Stimulated activated CD4-positive, alpha-beta T cell treated with anti-CD3 and anti-CD28 coated beads, Interleukin-12 subunit alpha, Interleukin-12 subunit beta, amount 100 ng/mL, for 4 hours (primary cell): ENCODE measurements around the gene ACSM6.
"Not testable (repeated sequence)": the region's sequence is repeated elsewhere in the genome, so short reads cannot be mapped to it uniquely, and the experiment has no call there.

Experiments used
- DNase-seq: peaks from one replicate; pipeline ENCODE4 v3.0.0-alpha.2; 2020

ACSM6 gene

DNA sequence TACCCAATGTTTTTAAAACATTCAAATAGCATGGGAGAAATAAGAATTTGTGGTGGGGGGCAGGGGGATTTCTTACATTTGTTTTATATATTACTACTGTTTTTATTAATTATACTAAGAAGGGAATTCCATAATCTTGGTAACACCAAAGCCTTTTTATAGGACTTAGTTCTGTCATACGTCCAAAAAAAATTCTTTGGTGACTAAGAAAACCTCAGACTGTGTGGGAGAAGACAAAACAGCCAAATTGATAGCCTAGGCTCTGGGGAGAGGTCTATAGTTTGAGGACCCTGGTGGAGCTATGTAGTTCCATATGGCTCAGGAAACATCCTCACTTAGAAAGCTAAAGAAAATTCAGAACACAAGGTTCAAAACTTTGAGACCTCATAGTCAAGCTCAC lies 23.4 kb downstream of the ACSM6 start:
- DNase-seq, result no peak

DNA sequence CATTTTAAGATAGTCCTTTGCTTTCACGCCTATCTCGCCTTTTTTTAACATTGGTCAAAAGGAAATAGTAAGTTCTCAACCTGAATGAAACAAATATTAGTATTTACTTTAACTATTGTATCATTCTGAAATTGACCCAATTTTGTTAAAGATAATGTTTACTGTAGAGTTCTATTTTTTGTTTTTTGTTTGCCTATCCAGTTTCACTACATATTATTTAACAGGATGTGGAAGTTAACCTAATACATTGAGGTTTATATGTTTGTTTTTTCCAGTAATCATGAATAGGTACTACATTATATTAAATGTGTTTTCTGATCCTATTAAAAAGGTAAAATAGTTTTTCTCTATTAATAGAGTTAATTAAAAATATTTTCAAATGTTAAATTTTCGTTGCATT lies 26.5 kb downstream of the ACSM6 start:
- DNase-seq, result no peak

DNA sequence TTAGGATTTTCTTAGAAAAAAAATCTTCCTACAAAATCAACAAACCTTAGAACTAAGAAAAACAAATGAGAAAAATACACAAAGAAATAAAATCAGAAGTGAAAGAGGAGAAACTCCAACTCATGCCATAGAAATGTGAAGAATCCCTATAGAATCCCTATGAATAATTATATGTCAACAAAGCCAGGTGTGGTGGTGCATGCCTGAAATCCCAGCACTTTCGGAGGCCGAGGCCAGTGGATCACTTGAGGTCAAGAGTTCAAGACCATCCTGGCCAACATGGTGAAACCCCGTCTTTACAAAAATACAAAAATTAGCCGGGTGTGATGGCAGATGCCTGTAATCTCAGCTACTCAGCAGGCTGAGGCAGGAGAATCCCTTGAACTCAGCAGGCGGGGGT lies 27.1 kb downstream of the ACSM6 start:
- DNase-seq, result no peak

DNA sequence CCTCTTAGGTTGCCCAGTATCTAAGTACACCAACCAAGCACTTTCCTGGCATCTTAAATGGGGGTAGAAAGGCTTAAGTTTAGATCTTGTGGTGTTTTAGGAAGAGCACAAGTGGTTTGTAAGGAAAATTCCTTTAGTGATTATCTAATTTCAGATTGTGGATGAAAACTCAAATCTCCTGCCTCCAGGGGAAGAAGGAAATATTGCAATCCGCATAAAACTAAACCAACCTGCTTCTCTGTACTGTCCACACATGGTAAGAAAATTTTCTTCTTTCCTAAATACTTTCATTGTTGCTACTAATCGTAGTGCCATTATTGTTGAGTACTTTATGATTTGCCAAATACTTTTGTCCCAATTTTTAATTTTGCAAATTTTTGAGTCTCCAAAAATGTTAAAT lies 31.1 kb downstream of the ACSM6 start:
- no peak for DNase-seq

DNA sequence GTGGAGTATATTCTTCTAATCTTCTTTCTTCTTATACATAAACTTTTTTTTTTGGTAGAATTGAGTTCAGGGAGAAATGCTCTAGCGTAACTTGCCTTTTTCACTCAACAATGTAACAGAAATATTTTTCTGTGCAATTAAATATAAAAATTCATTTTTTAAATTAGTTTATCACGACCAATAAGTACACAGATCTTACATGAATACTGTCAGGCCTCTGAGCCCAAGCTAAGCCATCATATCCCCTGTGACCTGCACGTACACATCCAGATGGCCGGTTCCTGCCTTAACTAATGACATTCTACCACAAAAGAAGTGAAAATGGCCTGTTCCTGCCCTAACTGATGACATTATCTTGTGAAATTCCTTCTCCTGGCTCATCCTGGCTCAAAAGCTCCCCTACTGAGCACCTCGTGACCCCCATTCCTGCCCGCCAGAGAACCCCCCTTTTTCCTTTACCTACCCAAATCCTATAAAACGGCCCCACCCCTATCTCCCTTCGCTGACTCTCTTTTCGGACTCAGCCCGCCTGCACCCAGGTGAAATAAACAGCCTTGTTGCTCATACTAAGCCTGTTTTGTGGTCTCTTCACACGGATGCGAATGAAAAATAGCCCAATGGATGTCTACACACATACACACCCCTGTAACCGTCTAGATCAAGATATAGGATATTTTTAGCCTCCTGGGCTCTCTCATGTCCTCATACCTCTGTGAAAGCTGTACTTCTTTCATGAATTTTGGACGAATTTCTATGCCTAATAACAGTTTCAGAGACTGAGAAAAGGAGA lies 35.1 kb downstream of the ACSM6 start:
- not testable (repeated sequence) for DNase-seq

DNA sequence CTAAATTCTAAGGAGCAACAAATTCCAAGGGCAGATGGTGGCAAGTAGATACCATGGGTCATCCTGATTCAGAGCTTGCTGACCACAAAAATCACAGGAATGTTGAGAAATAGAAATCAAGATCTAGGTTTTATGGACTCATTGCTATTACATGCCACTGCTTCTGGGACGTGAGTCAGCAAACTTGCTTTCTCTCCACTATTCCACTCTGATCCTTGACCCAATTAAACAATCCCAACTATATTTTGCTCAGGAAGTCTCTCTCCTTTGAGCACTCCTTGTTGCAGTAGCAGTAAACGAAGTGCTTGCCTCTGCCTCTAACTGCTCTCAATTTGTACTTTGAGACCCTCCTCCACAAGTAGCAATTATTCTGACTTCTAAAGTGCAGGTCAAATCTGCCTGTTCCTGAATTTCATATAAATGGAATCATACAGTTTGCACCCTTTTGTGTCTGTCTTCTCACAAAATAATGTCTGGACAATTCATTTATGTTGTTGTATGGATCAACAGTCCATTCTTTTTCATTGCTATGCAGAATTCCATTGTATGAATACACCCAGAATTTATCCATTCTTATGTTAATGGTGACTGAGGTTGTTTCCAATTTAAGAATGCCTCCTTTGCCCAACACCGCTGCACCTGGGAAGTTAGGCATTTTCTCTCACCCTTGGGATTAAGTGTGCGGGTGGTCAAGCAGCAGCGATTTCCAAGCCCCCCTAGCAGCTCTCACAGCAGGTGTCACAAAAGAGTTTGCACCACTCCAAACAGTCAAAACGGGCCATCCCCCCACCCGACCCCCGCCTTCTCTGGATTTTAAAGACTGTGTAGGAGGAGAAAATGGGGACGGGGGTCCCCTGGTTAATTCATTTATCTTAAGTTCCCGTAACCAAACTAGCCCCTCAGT lies 35.9 kb downstream of the ACSM6 start:
- no peak for DNase-seq

DNA sequence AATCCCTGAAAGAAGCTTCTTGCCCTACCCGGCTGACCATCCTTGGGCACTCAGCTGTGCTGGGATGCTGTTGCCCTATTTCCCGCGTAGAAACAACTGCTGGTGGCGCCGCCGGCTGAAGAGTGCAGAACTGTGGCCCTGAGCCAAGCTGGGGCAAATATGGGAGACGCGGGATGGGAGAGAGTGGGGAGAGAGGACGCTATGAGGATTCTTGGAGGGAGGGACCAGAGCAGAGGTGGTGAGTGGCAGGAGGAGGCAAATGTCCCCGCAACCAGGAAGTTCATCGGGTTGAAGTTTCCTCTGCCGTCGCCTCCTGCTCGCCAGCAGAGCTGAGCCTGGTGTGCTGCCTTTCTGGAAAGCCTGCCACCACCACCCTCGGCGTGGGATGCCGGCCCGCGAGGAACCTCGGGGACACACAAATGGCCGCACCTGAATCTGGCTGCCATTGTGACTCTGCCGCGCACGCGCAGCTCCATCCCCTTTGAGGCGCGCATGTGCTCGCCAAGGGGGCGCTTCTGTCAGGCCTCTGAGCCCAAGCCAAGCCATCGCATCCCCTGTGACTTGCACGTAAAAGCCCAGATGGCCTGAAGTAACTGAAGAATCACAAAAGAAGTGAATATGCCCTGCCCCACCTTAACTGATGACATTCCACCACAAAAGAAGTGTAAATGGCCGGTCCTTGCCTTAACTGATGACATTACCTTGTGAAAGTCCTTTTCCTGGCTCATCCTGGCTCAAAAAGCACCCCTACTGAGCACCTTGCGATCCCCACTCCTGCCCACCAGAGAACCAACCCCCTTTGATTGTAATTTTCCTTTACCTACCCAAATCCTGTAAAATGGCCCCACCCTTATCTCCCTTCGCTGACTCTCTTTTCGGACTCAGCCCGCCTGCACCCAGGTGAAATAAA lies 36.9 kb downstream of the ACSM6 start:
- peak; percentile 50 for DNase-seq

DNA sequence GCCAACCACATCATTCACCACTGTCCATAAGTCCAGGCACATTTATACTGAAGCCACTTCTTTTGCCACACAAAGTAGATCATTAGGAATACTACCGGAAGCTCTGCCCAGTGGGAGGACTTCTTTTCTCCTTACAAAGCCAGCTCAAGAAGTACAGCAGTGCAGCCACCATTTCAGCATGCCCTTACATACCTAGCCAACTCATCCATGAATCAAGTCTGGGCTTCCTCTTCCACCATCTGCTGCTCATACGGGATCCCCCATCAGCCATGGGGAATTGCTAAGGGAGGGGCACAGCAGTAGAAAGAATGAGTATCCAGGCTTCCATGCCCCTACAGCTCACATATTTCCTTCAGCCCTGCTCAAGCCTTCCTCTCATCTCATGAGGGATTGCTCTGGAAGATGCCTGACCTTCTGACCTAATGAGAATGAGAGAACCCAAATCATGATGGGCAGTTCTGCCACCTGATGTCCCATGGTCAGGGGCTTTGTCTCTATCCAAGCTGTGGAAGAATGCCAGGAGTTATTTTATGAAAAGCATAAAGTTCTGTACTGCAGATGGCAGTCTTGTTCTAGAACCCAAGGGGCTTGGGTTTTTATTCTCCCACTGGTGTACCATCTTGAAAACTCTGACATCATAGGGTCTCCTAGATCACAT lies 39.5 kb downstream of the ACSM6 start:
- no peak for DNase-seq

DNA sequence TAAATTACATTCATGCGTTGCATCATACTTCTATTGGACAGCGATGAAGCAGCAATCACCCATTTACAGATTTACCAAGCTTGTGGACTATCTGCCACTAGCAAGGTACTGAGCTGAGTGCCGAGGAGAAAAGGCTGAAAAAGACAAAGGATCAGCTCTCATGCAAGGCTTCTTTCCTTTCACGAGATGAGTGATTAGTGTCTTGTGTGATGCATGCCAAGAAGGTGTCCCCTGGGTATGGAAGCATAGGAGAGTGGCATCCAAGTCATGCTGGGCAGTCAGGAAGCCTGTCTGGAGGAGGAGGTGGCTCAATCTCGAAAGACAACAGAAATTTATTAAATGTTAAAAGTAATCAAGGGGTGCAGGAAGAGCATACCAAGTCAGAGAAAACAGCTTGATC lies 40.9 kb downstream of the ACSM6 start:
- DNase-seq, result no peak

DNA sequence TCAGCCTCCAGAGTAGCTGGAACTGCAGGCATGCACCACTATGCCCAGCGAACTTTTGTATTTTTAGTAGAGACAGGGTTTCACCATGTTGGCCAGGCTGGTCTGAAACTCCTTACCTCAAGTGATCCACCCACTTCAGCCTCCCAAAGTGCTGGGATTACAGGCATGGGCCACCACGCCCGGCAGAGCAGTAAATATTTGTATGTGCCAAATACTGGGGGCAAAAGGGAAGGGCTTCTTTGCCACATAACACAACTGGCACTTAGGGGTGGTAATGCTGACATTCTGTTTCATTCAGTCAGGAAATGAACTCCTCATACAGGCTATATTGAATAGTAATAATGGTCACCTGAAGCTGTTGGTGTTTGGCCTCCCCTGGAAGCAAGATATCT lies 41.6 kb downstream of the ACSM6 start:
- DNase-seq, result no peak

DNA sequence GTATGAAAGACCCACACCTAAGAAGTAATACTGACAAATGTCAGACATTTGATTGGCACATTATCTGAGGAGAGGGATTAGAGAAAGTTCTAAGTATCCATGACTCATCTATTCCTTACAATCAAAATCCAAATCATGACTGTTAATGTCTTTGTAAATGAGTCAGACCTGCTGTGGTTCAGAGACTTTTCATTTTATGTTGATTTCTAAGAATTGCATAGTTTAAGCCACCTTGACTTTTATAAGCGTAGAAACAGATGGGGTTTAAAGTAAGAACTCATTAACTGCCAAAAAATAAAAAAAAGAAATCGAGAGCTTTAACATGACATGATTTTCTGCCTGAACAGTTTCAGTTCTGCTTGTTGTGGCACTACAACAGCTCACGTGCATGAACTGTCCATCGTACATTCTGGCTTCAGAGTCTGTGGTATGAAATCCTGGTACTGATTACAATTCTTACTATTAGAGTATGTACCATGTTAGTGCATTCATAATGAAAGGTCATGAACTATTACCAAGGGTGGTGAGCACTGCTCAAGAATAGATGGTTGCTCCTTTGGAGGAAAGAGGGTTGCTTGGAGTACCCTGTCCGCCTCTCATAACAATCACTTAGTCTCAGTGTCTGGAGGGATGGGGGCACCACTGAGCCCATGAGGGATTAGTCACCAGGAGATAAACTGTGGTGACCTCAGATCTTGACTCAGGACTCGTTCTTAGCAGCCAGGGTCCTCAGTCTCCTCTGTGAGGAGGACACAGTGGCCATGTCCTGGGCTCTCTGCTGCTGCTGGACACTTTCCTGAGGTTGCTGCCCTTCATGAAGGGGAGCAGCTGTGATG lies 42.2 kb downstream of the ACSM6 start:
- DNase-seq, result no peak

DNA sequence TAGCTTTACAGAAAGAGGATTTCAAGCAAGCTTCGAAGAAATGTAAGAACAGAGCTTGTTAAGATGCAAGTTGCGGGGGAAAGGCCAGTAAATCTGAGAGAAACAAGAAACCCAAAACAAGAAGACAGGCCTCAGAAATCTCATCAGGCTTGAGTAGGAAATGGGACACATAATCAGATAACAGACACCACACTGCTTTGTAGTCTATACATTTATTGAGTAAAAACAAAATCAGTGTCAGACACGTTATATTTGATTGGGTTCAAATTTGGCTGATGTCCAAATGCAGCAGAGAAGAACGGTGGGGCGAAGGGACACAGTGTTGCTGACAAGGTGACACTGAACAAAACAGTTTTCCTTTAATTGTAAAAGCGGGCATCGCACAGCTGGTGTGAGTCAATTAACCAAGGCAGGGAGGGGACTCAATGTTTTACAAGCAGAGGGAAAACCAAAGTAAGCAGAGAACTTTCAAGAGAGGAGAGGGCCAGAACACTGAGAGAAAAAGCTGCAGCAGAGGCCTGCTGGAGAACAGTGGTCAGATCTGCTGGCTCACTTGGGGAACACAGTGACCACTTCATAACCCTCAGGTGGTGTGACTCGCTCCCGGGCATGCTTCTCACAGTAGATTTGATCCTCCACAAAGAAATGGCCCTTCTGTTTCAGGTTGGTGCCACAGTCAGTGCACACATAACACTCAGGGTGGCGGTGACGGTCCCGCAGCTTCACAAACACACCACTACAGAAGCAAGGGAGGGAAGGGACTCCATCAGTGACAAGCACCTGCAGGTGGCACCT lies 43.5 kb downstream of the ACSM6 start:
- DNase-seq, result no peak

DNA sequence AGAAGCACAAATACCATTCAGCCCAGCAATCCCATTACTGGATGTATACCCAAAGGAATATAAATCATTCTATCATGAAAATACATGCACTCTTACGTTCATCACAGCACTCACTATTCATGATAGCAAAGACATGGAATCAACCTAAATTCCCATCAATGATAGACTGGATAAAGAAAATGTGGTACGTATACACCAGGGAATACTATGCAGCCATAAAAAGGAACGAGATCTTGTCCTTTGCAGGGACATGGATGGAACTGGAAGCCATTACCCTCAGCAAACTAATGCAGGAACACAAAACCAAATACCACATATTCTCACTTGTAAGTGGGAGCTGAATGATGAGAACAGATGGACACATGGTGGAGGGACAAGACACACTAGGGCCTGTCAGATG lies 46.1 kb downstream of the ACSM6 start:
- not testable (repeated sequence) for DNase-seq

DNA sequence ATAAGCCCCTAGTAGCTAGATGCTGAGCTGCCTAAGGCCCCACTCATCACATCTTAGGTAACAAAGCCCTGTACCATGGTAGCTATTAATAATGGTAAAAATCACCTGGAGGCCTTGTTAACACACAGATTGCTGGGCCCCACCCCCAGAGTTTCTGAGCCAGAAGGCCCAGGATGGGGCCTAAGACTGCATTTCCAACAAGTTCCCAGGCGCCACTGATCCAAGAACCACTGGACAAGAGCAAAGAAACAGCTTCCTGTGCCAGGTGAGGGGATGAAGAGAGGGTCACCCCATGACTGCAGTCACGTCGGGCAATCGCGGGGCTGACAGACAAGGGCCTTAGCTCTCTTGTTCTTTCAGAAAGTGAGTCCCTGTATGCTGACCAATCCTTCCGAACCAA lies 46.8 kb downstream of the ACSM6 start:
- DNase-seq, result no peak

DNA sequence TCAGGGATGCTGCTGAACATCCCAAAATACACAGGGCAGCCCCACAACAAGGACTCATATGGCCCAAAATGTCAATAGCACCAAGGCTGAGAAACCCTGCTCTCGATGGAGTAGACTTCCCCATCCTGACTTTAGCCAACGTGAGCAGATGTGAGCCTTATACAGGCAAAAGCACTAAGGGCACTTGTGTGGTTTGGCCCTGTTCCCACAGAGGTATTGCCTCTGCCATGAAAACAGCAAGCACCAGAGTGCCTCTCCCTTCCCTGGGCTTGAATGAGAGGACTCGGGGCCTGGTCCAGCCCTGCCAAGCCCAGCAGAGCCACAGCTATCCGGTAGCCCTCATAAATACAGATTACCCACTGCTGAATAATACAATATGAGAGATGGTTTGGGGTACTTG lies 47.5 kb downstream of the ACSM6 start:
- DNase-seq, result no peak

DNA sequence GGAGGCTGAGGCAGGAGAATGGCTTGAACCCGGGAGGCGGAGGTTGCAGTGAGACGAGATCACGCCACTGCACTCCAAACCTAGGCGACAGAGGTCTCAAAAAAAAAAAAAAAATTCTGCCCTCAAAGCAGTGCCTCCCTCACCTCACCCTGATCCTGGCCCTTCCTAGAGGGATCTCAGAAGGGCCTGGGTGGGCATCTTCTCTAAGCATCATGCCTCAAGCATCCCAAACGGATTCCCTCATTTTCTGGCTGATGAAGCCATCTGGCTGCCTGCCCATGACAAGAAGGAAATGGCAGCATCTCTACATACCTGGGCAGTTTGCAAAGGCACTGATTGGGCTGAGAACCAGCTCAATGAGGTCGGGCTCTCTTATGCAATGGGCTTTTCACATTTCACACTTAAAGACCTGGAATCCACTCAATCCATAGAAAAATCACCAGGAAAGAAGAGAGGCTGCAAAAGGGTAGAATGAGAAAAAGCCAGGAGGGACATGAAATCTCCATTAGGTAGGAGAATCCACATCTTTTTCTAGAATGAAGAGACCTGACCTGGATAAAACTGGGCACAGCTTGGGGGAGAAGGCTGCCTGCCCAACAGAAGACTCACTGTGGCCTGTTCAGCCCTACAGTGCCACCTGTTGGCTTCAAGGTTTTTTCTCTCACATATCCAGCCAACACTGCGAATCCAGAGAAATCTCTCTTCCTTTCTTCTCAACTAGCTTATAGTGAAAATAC lies 48.7 kb downstream of the ACSM6 start:
- peak; percentile 9 for DNase-seq

DNA sequence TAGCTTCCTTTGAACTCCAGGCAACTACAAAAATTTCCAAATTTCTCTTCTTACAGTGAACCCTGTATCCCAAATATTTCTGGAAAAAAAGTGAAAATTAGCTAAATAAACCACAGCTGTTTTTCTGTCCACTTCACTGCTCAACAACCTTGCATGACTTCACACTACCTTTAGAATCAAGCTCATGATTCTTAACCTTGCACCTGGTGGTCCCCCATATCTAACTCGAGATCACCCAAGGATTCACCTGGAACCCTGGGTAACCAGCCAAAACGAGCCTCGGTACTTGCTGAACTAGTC lies 49.2 kb downstream of the ACSM6 start:
- DNase-seq, result no peak

DNA sequence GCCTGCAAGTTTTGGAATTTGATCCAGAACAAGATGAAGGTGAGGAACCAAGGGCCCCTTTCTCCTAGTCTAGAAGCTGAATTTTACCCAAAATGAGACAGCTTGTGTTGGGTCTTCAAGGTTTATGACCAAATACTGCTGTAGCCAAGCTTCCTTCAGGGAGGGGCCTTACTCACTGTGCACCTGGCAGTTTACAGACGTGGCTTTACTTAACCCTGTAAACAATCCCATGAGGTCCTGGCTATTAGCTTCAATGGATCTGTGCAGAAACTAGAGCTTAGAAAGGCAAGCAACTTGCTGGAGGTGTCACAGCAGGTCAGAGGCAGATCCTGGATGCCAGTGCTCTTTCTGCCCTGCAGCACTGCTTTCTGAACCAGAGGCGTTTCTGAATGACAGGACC lies 50.1 kb downstream of the ACSM6 start:
- no peak for DNase-seq

DNA sequence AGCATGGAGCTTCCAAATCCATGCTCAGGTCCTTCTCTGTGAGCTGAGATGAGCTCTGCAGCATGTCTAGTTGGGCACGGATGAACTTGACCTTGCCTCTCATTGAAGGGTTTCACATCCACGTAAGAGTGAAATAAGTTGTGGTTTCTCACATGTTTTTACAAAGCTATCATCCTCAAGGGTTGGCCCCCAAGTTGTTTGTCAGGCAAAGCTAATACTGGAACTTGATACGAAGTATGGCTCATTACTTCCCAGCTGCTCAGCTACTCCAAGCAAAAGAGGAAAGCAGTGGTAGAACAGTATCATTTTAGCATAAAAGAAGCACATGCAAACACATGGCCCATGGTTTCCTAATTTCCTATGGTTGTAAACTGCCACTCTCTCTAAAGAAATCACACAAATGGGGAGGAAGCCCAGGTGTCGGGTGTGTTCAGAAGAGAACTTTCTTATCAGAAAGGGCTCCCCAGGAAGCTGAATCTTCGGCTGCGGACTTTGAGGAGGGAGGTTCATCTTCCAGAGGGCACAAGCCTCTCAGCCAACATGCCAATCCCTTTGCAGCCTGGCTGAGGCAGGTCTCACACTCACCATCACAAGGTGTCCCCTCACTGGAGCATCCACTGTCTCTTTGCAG lies 51.5 kb downstream of the ACSM6 start:
- no peak for DNase-seq

DNA sequence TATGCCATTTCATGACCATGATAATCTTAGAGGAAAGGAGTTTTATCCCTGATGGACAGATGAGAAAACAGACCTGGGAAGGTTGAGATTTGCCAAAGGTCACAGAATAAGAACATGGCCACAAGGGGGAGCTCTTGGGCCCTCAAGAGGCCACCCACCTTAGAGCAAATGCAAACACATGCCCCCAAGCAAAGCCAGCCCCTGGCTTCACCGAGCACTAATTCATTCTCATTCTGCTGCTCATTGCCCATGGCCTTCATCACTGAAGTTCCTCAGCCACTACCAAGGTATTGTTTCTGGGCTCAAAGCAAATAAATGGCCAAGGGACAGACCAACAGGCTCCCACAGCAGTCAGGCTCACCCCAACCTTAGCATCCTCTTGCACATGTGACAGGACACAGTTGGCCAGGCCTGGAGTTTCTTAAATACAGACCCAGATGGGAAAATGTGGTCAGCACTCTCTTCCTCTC lies 52.6 kb downstream of the ACSM6 start:
- peak; percentile 50 for DNase-seq
